OCI-LY7 (cell line): ENCODE measurements around the gene COL25A1. TPM values are rescaled to one million over a fixed set of nuclear protein-coding genes. Genes with fewer than 3 reads are reported as not detected.

ENCODE experiments used
- BruUV-seq: library from RNA; stranded (reverse); fragments of 400-500 nt; replicated peaks from 2 replicates; lab custom pipeline; 2021; lab: Mats Ljungman, UMichigan
- CTCF ChIA-PET: fragments of 300-600 bp; sonication (Branson Sonifier 250); formaldehyde crosslinking; loops from one replicate; lab custom pipeline; 2022; ENCODE audit warnings: antibody characterized with exemption; ENCODE audit not compliant: unreplicated experiment; lab: Charles Lee
- POLR2A ChIA-PET: fragments of 300-600 bp; sonication (Branson Sonifier 250); formaldehyde crosslinking; loops from one replicate; lab custom pipeline; 2022; ENCODE audit warnings: antibody characterized with exemption; lab: Charles Lee
- DNase-seq: peaks from one replicate; pipeline ENCODE4 v3.0.0-alpha.2; 2015; ENCODE audit warnings: low spot score
- H2AFZ ChIP-seq: fragments of 200-600 bp; sonication (generic), shearing (Covaris generic); 2 replicates; pipeline ENCODE4 v1.6.1; 2014; ENCODE audit warnings: mild to moderate bottlenecking, antibody characterized with exemption, low read length, moderate library complexity
- H3K27ac ChIP-seq: fragments of 200-600 bp; sonication (generic); 2 replicates; pipeline ENCODE4 v1.5.1; 2014; ENCODE audit warnings: mixed run types, low read depth, mild to moderate bottlenecking, moderate library complexity, low read length, inconsistent platforms; ENCODE audit not compliant: poor library complexity, severe bottlenecking
- H3K36me3 ChIP-seq: fragments of 200-600 bp; sonication (generic); 2 replicates; pipeline ENCODE4 v1.6.1; 2014; ENCODE audit warnings: mild to moderate bottlenecking, antibody characterized with exemption, low read length, moderate library complexity, mixed read lengths; ENCODE audit not compliant: insufficient read depth
- H3K4me1 ChIP-seq: fragments of 200-600 bp; sonication (generic); 2 replicates; pipeline ENCODE4 v1.5.1; 2014; ENCODE audit warnings: mild to moderate bottlenecking, low read length; ENCODE audit not compliant: insufficient read depth, poor library complexity, severe bottlenecking
- H3K4me2 ChIP-seq: fragments of 200-600 bp; sonication (generic); 2 replicates; pipeline ENCODE4 v1.6.1; 2014; ENCODE audit warnings: mild to moderate bottlenecking, low read length
- H3K4me3 ChIP-seq: fragments of 200-600 bp; sonication (generic); 2 replicates; pipeline ENCODE4 v1.5.1; 2014; ENCODE audit warnings: mild to moderate bottlenecking, low read depth, low read length; ENCODE audit not compliant: poor library complexity, severe bottlenecking
- H3K79me2 ChIP-seq: fragments of 200-600 bp; sonication (generic); 2 replicates; pipeline ENCODE4 v1.6.1; 2016; ENCODE audit warnings: low read depth, mild to moderate bottlenecking, low read length, moderate library complexity, mixed read lengths; ENCODE audit not compliant: insufficient read depth
- H3K9me2 ChIP-seq: fragments of 200-600 bp; sonication (generic); 2 replicates; pipeline ENCODE4 v1.6.1; 2016; ENCODE audit warnings: mild to moderate bottlenecking, low read length, mixed read lengths; ENCODE audit not compliant: insufficient read depth
- H3K9me3 ChIP-seq: fragments of 200-600 bp; sonication (generic); 2 replicates; pipeline ENCODE4 v1.6.1; 2014; ENCODE audit warnings: mild to moderate bottlenecking, mixed run types, low read length, mixed read lengths
- H4K20me1 ChIP-seq: fragments of 200-600 bp; sonication (generic); 2 replicates; pipeline ENCODE4 v1.6.1; 2014; ENCODE audit warnings: mild to moderate bottlenecking, antibody characterized with exemption, low read length, moderate library complexity, mixed read lengths; ENCODE audit not compliant: insufficient read depth
- CTCF ChIP-seq: fragments of 200-600 bp; sonication (generic); conservative IDR thresholded peaks from 2 replicates; pipeline ENCODE4 v1.5.1; 2014; ENCODE audit warnings: mild to moderate bottlenecking, antibody characterized with exemption, low read length, moderate library complexity, mixed read lengths
- EZH2phosphoT487 ChIP-seq: fragments of 200-600 bp; sonication (generic); IDR thresholded peaks from 2 replicates; pipeline ENCODE4 v1.6.1; 2018; ENCODE audit warnings: low read depth, borderline replicate concordance, mild to moderate bottlenecking, mixed run types, antibody characterized with exemption, low read length, moderate library complexity, mixed read lengths
- intact Hi-C: fragments of 100-400 bp; cut with micrococcal nuclease; formaldehyde crosslinking; loops from one replicate; pipeline ENCODE4 v1.10.0; 2022; ENCODE audit not compliant: unreplicated experiment
- total RNA-seq, 2 experiments: library from RNA; depleted of rRNA in 1 of 2; stranded (reverse); fragments of >200 nt in 1 of 2; shearing (Covaris generic) in 1 of 2; gene quantifications; 2 replicates each; pipeline ENCODE4 v1.2.3, GENCODE V29; 2014 to 2022

COL25A1 gene
- total RNA-seq, 2 experiments from 2014 or later: not detected

GRCh38 chr4:108947526-108947925 is 354.9 kb downstream of the COL25A1 start:
- H3K79me2 ChIP-seq: no peaks in the 10 kb centered on the region
- DNase-seq: no peak
- H3K36me3 ChIP-seq: no peaks in the 10 kb centered on the region
- no peaks in the 10 kb centered on the region for H3K4me1 ChIP-seq
- TF ChIP-seq EZH2phosphoT487: no peak
- no peak for TF ChIP-seq CTCF
- no TSS peak for BruUV-seq
- ChIA-PET CTCF (no interaction called here), POLR2A (no interaction called here)
- H2AFZ ChIP-seq: no peak overlapping the region
- H3K27ac ChIP-seq: no peak overlapping the region
- H3K9me3 ChIP-seq: no peaks in the 10 kb centered on the region
- H3K9me2 ChIP-seq: no peaks in the 10 kb centered on the region
- H3K4me3 ChIP-seq: no peak overlapping the region
- no peaks in the 10 kb centered on the region for H4K20me1 ChIP-seq
- H3K4me2 ChIP-seq: no peak overlapping the region
- intact Hi-C loops: no loop called here

- no peaks in the 10 kb centered on the region for H3K36me3 ChIP-seq
- no peak overlapping the region for H2AFZ ChIP-seq
- no peaks in the 10 kb centered on the region for H3K79me2 ChIP-seq
- no peak overlapping the region for H3K27ac ChIP-seq
- no peaks in the 10 kb centered on the region for H3K4me1 ChIP-seq
- no TSS peak for BruUV-seq
- CTCF ChIA-PET: no interaction called here
- no peak overlapping the region for H3K4me2 ChIP-seq
- no peak overlapping the region for H3K4me3 ChIP-seq
- POLR2A ChIA-PET: no interaction called here
- DNase-seq: no peak
- no peaks in the 10 kb centered on the region for H3K9me2 ChIP-seq
- intact Hi-C loops: no loop called here
- TF ChIP-seq CTCF (no peak), EZH2phosphoT487 (no peak)
- H3K9me3 ChIP-seq: no peaks in the 10 kb centered on the region
- no peaks in the 10 kb centered on the region for H4K20me1 ChIP-seq
Measured at GRCh38 chr4:108946237-108946636, 356.2 kb downstream of the COL25A1 start.

GRCh38 chr4:108943976-108944591 is 358.4 kb downstream of the COL25A1 start:
- Histone ChIP-seq H3K36me3 (no peaks in the 10 kb centered on the region), H3K4me3 (no peak overlapping the region), H3K9me2 (no peaks in the 10 kb centered on the region), H3K4me2 (no peak overlapping the region), H2AFZ (no peak overlapping the region), H3K9me3 (no peaks in the 10 kb centered on the region), H4K20me1 (no peaks in the 10 kb centered on the region), H3K4me1 (no peaks in the 10 kb centered on the region), H3K27ac (no peak overlapping the region), H3K79me2 (no peaks in the 10 kb centered on the region)
- ChIA-PET POLR2A (no interaction called here), CTCF (no interaction called here)
- TF ChIP-seq EZH2phosphoT487: no peak
- no peak for TF ChIP-seq CTCF
- BruUV-seq: no TSS peak
- intact Hi-C loops: no loop called here
- no peak for DNase-seq
